Tibial nerve (tissue), 4 donors: Measurements from ENCODE around the gene TMEFF2.

ENCODE experiments used
- CTCF ChIP-seq, 5 experiments: fragments of 200-600 bp in 3 of 5; fragments of 450-650 bp in 2 of 5; sonication (generic) in 3 of 5; IDR thresholded peaks; one replicate each; pipeline ENCODE4 v1.5.1; 2016 to 2019; ENCODE audit warnings: antibody characterized with exemption in 5 of 5, mild to moderate bottlenecking in 3 of 5, moderate library complexity in 2 of 5
- EP300 ChIP-seq, 2 donors: sonication (generic); formaldehyde crosslinking; IDR thresholded peaks; one replicate each; pipeline ENCODE4 v1.6.1; 2017; ENCODE audit warnings: antibody characterized with exemption in 2 of 2, mild to moderate bottlenecking in 1 of 2

GRCh38 chr2:191947235-191947634 is 247.5 kb downstream of the TMEFF2 start:
- TF ChIP-seq CTCF (IDR thresholded peaks at IDR 0.05) (no peak), EP300 (IDR thresholded peaks at IDR 0.05) (no peak)
